Activated CD4-positive, alpha-beta memory T cell treated with anti-CD3 and anti-CD28 coated beads for 36 hours (primary cell): Measurements from ENCODE around the gene SOX3. TPM values are rescaled to one million over a fixed set of nuclear protein-coding genes. Genes with fewer than 3 reads are reported as not detected.

Experiments
- CTCF ChIA-PET: fragments of 350-600 bp; sonication (Branson Sonifier 250); formaldehyde crosslinking; loops from one replicate; lab custom pipeline; 2021; ENCODE audit warnings: antibody characterized with exemption, inconsistent platforms; lab: Charles Lee
- POLR2A ChIA-PET: fragments of 350-600 bp; sonication (Branson Sonifier 250); formaldehyde crosslinking; loops from one replicate; lab custom pipeline; 2021; ENCODE audit warnings: antibody characterized with exemption; lab: Charles Lee
- DNase-seq: peaks from one replicate; pipeline ENCODE4 v3.0.0-alpha.2; 2020
- H3K27ac Mint-ChIP-seq: one replicate; pipeline ENCODE4 v1.8.0; 2021; ENCODE audit warnings: mixed read lengths
- H3K27me3 Mint-ChIP-seq: one replicate; pipeline ENCODE4 v1.8.0; 2021; ENCODE audit warnings: mixed read lengths
- H3K36me3 Mint-ChIP-seq: one replicate; pipeline ENCODE4 v1.8.0; 2021; ENCODE audit warnings: mixed read lengths
- H3K4me1 Mint-ChIP-seq: one replicate; pipeline ENCODE4 v1.8.0; 2021; ENCODE audit warnings: low read depth, mixed read lengths
- H3K4me3 Mint-ChIP-seq: one replicate; pipeline ENCODE4 v1.8.0; 2021; ENCODE audit warnings: mild to moderate bottlenecking, mixed read lengths
- H3K9me3 Mint-ChIP-seq: one replicate; pipeline ENCODE4 v1.8.0; 2021; ENCODE audit warnings: mixed read lengths
- intact Hi-C: fragments of 100-400 bp; cut with micrococcal nuclease; formaldehyde crosslinking; loops from one replicate; pipeline ENCODE4 v1.15.1; 2023
- total RNA-seq, 2 experiments: library from RNA; stranded (reverse); gene quantifications; one replicate each; pipeline ENCODE4 v1.2.3, GENCODE V29; 2021

The SOX3 gene
- total RNA-seq, 2 experiments from 2014 or later, result not detected

GRCh38 chrX:140477987-140478386, 26.9 kb downstream of the SOX3 start:
- Mint-ChIP-seq H3K27ac (no peak overlapping the region), H3K4me3 (no peak overlapping the region), H3K4me1 (no peaks in the 10 kb centered on the region), H3K36me3 (no peaks in the 10 kb centered on the region), H3K27me3 (no peaks in the 10 kb centered on the region), H3K9me3 (peaks cover 15% of the 10 kb centered on the region)
- POLR2A ChIA-PET, result no interaction called here
- CTCF ChIA-PET, result no interaction called here
- DNase-seq, result no peak
- intact Hi-C loops, result no loop called here

- H3K27ac Mint-ChIP-seq, result no peak overlapping the region
Measured at GRCh38 chrX:140475025-140475424, 29.8 kb downstream of the SOX3 start.

GRCh38 chrX:140467211-140467610, 37.7 kb downstream of the SOX3 start:
- H3K4me3 Mint-ChIP-seq, result no peak overlapping the region

More at GRCh38 chrX:140475025-140475424, 29.8 kb downstream of the SOX3 start:
- ChIA-PET POLR2A (no interaction called here), CTCF (no interaction called here)
- peaks cover 15% of the 10 kb centered on the region for H3K9me3 Mint-ChIP-seq
- no peak overlapping the region for H3K4me3 Mint-ChIP-seq
- intact Hi-C loops, result no loop called here
- H3K36me3 Mint-ChIP-seq, result no peaks in the 10 kb centered on the region
- DNase-seq, result no peak
- H3K27me3 Mint-ChIP-seq, result no peaks in the 10 kb centered on the region
- H3K4me1 Mint-ChIP-seq, result no peaks in the 10 kb centered on the region

More at GRCh38 chrX:140467211-140467610, 37.7 kb downstream of the SOX3 start:
- intact Hi-C loops, result no loop called here
- POLR2A ChIA-PET, result no interaction called here
- no peaks in the 10 kb centered on the region for H3K27me3 Mint-ChIP-seq
- no peaks in the 10 kb centered on the region for H3K4me1 Mint-ChIP-seq
- H3K9me3 Mint-ChIP-seq, result no peaks in the 10 kb centered on the region
- no peak overlapping the region for H3K27ac Mint-ChIP-seq
- no peaks in the 10 kb centered on the region for H3K36me3 Mint-ChIP-seq
- CTCF ChIA-PET, result no interaction called here
- DNase-seq, result no peak

Other genes with a start within 250 kb of the SOX3 start
- gene LINC00632, start 204.7 kb upstream of the SOX3 start, total RNA-seq, result 1 to 10 TPM; 1.6 to 1.8 TPM